Mononuclear cell (primary cell): Measurements from ENCODE around the gene ZNF768. TPM values are rescaled to one million over a fixed set of nuclear protein-coding genes. Genes with fewer than 3 reads are reported as not detected.
"Not testable (repeated sequence)": the region's sequence is repeated elsewhere in the genome, so short reads cannot be mapped to it uniquely, and the experiment has no call there.

ENCODE experiments used
- H3K27me3 ChIP-seq: 2 replicates; pipeline ENCODE4 v1.6.0; 2011; ENCODE audit warnings: low read length, control low read depth; ENCODE audit not compliant: insufficient read depth
- H3K4me1 ChIP-seq: 2 replicates; pipeline ENCODE4 v1.5.1; 2011; ENCODE audit warnings: mild to moderate bottlenecking, low read length, control low read depth; ENCODE audit not compliant: insufficient read depth
- H3K4me3 ChIP-seq: 2 replicates; pipeline ENCODE4 v1.5.1; 2011; ENCODE audit warnings: mild to moderate bottlenecking, low read length, moderate library complexity
- H3K9me3 ChIP-seq: 2 replicates; pipeline ENCODE4 v1.5.1; 2011; ENCODE audit warnings: low read depth, mild to moderate bottlenecking, control low read depth, low read length
- total RNA-seq: library from RNA; depleted of rRNA; stranded (reverse); fragments of >200 nt; gene quantifications from one replicate; pipeline ENCODE4 v1.2.3, GENCODE V29; 2012

ZNF768 gene
- total RNA-seq, 1 donor = 5.7 TPM

- no peak overlapping the region for H3K4me3 ChIP-seq
- H3K9me3 ChIP-seq = no peaks in the 10 kb centered on the region
- H3K27me3 ChIP-seq = no peaks in the 10 kb centered on the region
- peaks cover 39% of the 10 kb centered on the region for H3K4me1 ChIP-seq
Observed at GRCh38 chr16:30530163-30531037, 4.0 kb upstream of the ZNF768 start.

DNA sequence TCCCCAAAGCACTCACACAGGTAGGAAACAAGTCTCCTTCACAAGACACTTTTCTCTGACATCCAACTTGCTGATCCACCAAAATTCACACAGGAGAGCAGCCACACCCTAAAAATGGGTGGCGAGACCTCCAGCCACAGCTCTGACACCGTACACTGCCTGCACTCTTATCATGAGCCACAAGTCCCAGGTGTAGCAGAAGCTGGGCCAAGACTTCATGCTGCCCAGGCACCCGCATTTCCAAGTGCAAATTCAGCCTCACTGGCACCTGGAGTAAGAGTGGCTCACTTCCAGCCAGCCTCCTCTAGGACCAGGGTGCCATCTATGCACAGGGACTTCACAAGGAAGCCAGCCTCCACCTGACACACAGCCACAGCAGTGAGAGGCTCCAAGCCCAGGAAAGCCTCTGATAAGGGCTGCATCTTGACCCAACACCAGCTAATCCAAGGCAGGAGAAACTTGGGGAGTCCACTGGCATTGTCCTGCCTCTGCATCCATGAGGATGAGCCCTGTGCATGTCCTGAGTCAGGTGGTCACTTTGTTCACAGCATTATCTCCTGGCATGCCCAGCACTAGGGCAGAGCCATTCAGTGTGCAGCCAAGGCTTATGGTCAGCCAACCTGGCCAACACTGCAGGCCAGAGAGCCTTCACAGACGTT, 2.6 kb upstream of the ZNF768 start:
- H3K9me3 ChIP-seq = no peaks in the 10 kb centered on the region
- H3K27me3 ChIP-seq = no peaks in the 10 kb centered on the region
- H3K4me3 ChIP-seq = no peak overlapping the region
- peaks cover 35% of the 10 kb centered on the region for H3K4me1 ChIP-seq

DNA sequence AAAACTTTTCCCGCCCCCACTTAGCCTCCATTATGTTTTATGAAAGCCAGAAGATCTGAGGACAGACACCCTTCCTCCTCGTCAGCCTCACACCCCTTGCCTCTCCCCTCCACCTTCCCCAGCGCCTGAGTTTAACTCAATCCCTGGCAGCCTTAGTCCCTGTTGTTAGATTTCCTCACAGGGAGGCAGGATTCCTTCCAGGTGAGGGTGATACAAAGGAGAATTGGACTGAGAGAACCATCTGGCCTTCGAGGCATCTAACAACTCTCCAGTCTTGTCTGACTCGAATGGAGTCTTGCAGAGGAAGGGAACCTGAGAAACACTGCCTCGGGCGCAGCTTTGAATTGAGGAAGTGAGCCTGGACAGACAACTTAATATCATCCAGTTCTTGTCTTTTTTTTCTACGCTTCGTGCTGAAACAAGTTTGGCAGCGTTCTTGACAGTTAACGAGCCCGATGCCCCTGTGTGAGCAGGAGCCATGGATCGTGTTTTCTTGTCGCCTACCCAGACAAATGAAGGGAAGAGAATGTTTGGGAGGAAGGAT, 1.3 kb upstream of the ZNF768 start:
- Histone ChIP-seq H3K4me3 (peak overlapping the region; percentile 74), H3K27me3 (no peaks in the 10 kb centered on the region), H3K9me3 (no peaks in the 10 kb centered on the region), H3K4me1 (peaks cover 27% of the 10 kb centered on the region)

- H3K9me3 ChIP-seq = no peaks in the 10 kb centered on the region
- peak overlapping the region; percentile 74 for H3K4me3 ChIP-seq
- no peaks in the 10 kb centered on the region for H3K27me3 ChIP-seq
- peaks cover 27% of the 10 kb centered on the region for H3K4me1 ChIP-seq
Observed at GRCh38 chr16:30526823-30527634, 663 bp upstream of the ZNF768 start.

DNA sequence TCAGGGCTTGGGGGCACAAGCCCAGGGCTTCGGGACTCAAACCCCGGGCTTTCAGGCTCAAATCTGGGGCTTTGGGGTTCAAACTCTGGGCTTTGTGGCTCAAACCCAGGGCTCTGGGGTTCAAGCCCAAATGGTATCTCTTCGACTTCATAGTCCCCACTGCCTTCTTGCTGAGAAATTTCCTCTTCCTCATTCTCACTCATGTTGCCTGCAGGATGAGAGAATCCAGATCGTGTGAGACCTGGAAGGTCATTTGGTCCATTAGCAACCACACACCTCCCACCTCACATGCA, 576 bp downstream of the ZNF768 start:
- Histone ChIP-seq H3K9me3 (no peaks in the 10 kb centered on the region), H3K4me1 (peaks cover 27% of the 10 kb centered on the region), H3K4me3 (peak overlapping the region; percentile 74), H3K27me3 (no peaks in the 10 kb centered on the region)

DNA sequence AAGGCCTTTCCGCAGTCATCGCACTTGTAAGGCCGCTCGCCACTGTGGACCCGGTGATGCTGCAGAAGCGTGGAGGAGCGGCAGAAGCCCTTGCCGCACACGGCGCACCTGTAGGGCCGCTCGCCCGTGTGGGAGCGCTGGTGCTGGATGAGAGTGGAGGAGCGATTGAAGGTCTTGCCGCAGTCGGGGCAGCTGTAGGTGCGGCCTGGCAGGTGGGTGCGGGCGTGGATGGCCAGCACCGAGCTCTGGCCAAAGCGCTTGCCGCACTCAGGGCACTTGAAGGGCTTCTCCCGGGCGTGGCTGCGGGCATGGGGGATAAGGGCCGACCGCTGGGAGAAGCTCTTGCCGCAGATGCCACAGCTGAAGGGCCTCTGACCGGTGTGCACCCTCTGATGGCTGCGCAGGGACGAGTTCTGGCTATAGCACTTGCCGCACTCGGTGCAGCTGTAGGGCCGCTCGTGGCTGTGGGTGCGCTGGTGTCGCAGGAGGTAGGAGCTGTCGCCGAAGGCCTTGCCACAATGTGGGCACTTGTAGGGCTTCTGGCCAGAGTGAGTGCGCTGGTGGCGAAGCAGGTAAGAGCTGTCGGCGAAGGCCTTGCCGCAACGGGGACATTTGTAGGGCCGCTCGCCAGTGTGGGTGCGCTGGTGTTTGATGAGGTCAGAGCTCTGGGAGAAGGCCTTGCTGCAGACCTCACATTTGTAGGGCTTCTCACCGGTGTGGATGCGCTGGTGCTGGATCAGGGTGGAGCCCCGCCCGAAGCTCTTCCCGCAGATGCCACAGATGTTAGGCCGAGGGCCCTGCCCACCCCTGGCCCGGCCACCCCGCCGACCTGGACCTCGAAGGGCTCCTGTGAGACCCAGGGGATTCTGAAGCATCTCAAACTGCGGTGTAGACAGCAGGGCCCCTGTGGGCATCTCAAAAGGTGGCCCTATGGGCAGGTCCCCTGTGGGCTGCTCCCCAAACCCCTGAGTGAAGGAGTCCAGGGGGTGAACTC, 1.5 kb downstream of the ZNF768 start:
- H3K9me3 ChIP-seq = no peaks in the 10 kb centered on the region
- H3K4me1 ChIP-seq = peaks cover 27% of the 10 kb centered on the region
- H3K4me3 ChIP-seq = no peak overlapping the region
- H3K27me3 ChIP-seq = no peaks in the 10 kb centered on the region

DNA sequence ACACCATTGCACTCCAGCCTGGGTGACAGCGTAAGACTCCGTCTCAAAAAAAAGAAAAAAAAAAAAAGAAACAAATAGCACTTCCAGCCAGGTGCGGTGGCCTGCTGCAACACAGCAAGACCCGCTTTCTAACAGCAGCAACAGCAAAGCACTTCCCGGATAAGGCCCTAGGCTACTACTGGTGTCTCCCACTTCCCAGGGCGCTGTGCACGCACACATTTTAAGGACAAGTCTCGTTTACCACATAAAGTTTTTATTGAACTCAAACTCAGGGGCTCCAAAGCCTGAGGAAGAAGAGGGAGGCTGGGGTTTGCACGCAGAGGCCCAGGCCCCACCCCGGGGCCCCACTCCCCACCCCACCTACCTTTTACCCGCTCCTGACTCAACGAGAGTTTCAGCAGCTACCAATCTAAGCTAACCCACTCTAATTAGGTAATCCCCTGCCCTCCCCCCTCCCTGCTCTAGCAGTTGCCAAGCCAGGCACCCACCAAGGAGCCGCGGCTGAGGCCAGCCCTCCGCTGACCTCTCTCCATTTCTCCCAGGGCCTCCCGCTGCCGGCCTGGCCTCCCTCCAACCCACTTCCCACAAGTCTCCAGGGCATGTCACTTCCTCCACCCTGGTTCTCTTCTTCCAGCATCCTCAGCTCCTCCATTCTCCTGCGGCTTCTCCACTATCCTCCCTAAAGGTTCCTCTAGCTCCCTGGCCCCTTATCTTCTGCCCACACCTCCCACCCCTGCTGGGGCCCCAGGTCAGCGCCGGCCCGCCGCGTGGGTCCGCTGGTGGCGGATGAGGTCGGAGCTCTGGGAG, 2.4 kb downstream of the ZNF768 start:
- H3K27me3 ChIP-seq = no peaks in the 10 kb centered on the region
- no peaks in the 10 kb centered on the region for H3K9me3 ChIP-seq
- H3K4me3 ChIP-seq = no peak overlapping the region
- peaks cover 27% of the 10 kb centered on the region for H3K4me1 ChIP-seq

DNA sequence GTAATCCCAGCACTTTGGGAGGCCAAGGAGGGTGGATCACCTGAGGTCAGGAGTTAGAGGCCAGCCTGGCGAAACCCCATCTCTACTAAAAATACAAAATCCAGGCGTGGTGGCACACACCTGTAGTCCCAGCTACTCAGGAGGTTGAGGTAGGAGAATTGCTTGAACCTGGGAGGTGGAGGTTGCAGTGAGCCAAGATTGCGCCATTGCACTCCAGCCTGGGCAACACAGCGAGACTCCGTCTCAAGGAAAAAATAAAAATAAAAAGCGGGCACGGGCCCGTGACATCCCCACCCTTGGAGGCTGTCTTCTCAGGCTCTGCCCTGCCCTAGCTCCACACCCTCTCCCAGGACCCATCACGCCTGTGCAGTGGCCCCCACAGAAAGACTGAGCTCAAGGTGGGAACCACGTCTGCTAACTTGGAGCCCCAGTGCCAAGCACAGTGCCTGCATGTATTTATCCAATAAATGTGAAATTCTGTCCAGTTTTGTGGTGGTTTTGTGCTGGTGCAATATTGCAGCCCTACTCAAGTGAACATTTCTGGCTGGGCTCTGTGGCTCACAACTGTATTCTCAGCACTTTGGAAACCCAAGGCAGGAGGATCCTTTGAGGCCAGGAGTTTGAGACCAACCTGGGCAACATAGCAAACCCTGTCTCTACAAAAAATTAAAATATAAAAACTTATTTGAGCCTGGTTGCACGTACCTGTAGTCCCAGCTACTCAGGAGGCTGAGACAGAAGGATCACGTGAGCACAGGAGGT, 3.5 kb downstream of the ZNF768 start:
- not testable (repeated sequence) for H3K9me3 ChIP-seq, H3K4me3 ChIP-seq, H3K27me3 ChIP-seq
- H3K4me1 ChIP-seq = peaks cover 16% of the 10 kb centered on the region

DNA sequence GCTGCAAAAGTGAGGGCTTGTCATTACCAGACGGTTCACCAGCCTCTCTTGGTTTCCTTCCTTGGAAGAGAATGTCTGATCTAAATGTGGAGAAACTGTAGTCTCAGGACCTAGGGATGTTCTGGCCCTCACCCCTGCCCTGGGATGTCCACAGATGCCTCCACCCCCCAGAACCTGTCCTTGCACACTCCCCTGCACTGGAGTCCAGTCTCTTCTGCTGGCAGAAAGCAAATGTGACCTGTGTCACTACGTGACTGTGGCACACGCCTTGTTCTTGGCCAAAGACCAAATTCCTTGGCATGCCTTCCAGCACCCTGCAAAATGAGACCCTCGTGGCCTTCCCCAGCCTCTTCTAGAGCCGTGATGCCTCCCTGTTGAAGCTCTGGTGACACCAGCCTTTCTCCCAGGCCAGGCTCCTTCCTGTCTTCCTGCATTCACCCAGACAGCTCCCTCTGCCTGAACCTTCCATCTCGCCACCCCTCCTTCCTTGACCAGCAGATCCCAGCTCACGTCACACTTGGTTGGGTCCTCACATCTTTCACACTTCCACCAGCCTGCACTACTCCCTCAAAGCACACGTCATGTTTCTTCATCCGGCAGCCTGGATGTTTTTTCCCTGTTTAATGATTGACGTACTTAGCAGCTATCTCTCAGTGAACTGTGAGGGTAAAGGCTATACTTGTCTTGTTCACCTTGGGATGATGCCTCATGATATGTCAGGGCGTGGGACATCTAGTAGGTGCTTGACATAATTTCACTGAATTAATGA, 4.3 kb downstream of the ZNF768 start:
- Histone ChIP-seq H3K9me3 (no peaks in the 10 kb centered on the region), H3K27me3 (no peaks in the 10 kb centered on the region), H3K4me1 (peaks cover 10% of the 10 kb centered on the region), H3K4me3 (no peak overlapping the region)

- peaks cover 10% of the 10 kb centered on the region for H3K4me1 ChIP-seq
- H3K4me3 ChIP-seq = no peak overlapping the region
- no peaks in the 10 kb centered on the region for H3K9me3 ChIP-seq
- no peaks in the 10 kb centered on the region for H3K27me3 ChIP-seq
Observed at GRCh38 chr16:30521476-30521872, 4.9 kb downstream of the ZNF768 start.

- Histone ChIP-seq H3K4me1 (no peaks in the 10 kb centered on the region), H3K9me3 (no peaks in the 10 kb centered on the region), H3K4me3 (no peak overlapping the region), H3K27me3 (no peaks in the 10 kb centered on the region)
Observed at GRCh38 chr16:30519120-30520049, 7.0 kb downstream of the ZNF768 start.

DNA sequence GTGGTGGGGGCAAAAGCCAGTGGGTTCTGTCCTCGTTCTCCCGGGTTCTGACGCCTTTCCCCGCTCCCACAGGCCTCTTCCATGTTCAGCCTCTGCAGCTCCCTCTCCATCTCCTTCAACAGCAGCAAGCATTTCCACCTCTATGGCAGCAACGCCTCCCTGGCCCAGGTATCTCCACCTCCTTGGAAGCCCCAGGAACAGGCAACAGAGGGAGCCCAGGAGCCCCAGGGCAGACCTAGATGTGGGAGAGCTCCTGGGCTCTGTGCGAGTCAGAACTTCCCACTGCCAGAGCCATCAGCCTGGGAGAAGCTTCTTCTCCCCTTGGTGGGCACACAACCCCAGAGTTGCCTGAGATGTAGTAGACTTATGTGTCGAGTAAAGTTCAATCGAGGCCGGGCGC, 7.8 kb downstream of the ZNF768 start:
- H3K27me3 ChIP-seq = no peaks in the 10 kb centered on the region
- H3K4me3 ChIP-seq = no peak overlapping the region
- H3K9me3 ChIP-seq = no peaks in the 10 kb centered on the region
- H3K4me1 ChIP-seq = no peaks in the 10 kb centered on the region
